Esophagus muscularis mucosa (tissue), 4 donors: Measurements from ENCODE around the gene FGF10. TPM values are rescaled to one million over a fixed set of nuclear protein-coding genes. Genes with fewer than 3 reads are reported as not detected.

Experiments
- DNase-seq: peaks from one replicate; pipeline ENCODE4 v3.0.0-alpha.2; 2017; ENCODE audit errors: extremely low spot score
- H3K27ac ChIP-seq, 4 donors: fragments of 200-600 bp; sonication (generic); replicated peaks in 1 of 4; 1 replicate in 3 of 4; 2 replicates in 1 of 4; pipeline ENCODE4 v1.5.1; 2016 to 2019; ENCODE audit warnings: mild to moderate bottlenecking in 1 of 4
- H3K27me3 ChIP-seq, 4 donors: fragments of 200-600 bp; sonication (generic); one replicate each; pipeline versions ENCODE4 v1.5.1 to v1.6.0; 2016 to 2019
- H3K36me3 ChIP-seq, 4 donors: fragments of 200-600 bp; sonication (generic); one replicate each; pipeline ENCODE4 v1.5.1; 2016 to 2019
- H3K4me1 ChIP-seq, 4 donors: fragments of 200-600 bp; sonication (generic); one replicate each; pipeline ENCODE4 v1.5.1; 2016 to 2019
- H3K4me3 ChIP-seq, 4 donors: fragments of 200-600 bp; sonication (generic); 1 replicate in 2 of 4; 2 replicates in 2 of 4; pipeline ENCODE4 v1.5.1; 2016 to 2019; ENCODE audit warnings: mild to moderate bottlenecking in 4 of 4, moderate library complexity in 1 of 4
- H3K9me3 ChIP-seq, 4 donors: fragments of 200-600 bp; sonication (generic); 1 replicate in 3 of 4; 2 replicates in 1 of 4; pipeline ENCODE4 v1.5.1; 2016 to 2019
- CTCF ChIP-seq, 3 experiments: fragments of 200-600 bp in 2 of 3; fragments of 450-650 bp in 1 of 3; sonication (generic) in 2 of 3; IDR thresholded peaks; one replicate each; pipeline ENCODE4 v1.5.1; 2017 to 2019; ENCODE audit warnings: antibody characterized with exemption in 3 of 3, mild to moderate bottlenecking in 2 of 3, moderate library complexity in 1 of 3
- EP300 ChIP-seq: sonication (generic); formaldehyde crosslinking; IDR thresholded peaks from one replicate; pipeline ENCODE4 v1.6.1; 2017; ENCODE audit warnings: antibody characterized with exemption
- POLR2A ChIP-seq: fragments of 450-650 bp; IDR thresholded peaks from one replicate; pipeline ENCODE4 v1.6.1; 2017; ENCODE audit warnings: antibody characterized with exemption, moderate library complexity, mild to moderate bottlenecking, low read depth
- POLR2AphosphoS5 ChIP-seq, 2 donors: sonication (generic); formaldehyde crosslinking; IDR thresholded peaks; one replicate each; pipeline ENCODE4 v1.6.1; 2017; ENCODE audit warnings: antibody characterized with exemption in 2 of 2
- WGBS: methylation state at CpG from one replicate; pipeline ENCODE4 v1.1.5; 2018; 5-methylcytosine and 5-hydroxymethylcytosine counted together
- intact Hi-C: fragments of 100-400 bp; cut with DNase I; formaldehyde crosslinking; loops from one replicate; pipeline ENCODE4 v1.15.1; 2023
- total RNA-seq, 4 donors: library from RNA; depleted of rRNA; stranded (reverse); fragments of >200 nt; gene quantifications; one replicate each; pipeline versions ENCODE4 v1.1.0 to v1.2.1, GENCODE V29; 2016

FGF10 gene
- total RNA-seq, 4 donors from 2014 or later, result 3.7 to 10.4 (median 5.0) TPM

- Histone ChIP-seq H3K9me3 (no peaks in the 10 kb centered on the region), H3K36me3 (no peaks in the 10 kb centered on the region), H3K27ac (no peak overlapping the region), H3K27me3 (no peaks in the 10 kb centered on the region), H3K4me3 (no peak overlapping the region), H3K4me1 (peaks cover 0 to 12% (median 3%) of the 10 kb centered on the region in 4 donors)
- DNase-seq, result no peak
- TF ChIP-seq POLR2AphosphoS5 (IDR thresholded peaks at IDR 0.05), result no peak
- no peak for TF ChIP-seq EP300
- TF ChIP-seq CTCF (IDR thresholded peaks at IDR 0.05), result no peak
- TF ChIP-seq POLR2A, result no peak
- intact Hi-C loops, result no loop called here
These were observed 28.3 kb downstream of the FGF10 start for GRCh38 chr5:44360919-44361318.

GRCh38 chr5:44358421-44358820 lies 30.8 kb downstream of the FGF10 start:
- Histone ChIP-seq H3K36me3 (no peaks in the 10 kb centered on the region), H3K27me3 (no peaks in the 10 kb centered on the region), H3K4me3 (no peak overlapping the region), H3K4me1 (peaks cover 0 to 18% (median 3%) of the 10 kb centered on the region in 4 donors), H3K9me3 (no peaks in the 10 kb centered on the region), H3K27ac (no peak overlapping the region)
- no peak for DNase-seq
- intact Hi-C loops, result no loop called here
- 74% methylated on average over 2 of the region's 2 CpGs for WGBS
- TF ChIP-seq POLR2A, result no peak
- TF ChIP-seq POLR2AphosphoS5 (IDR thresholded peaks at IDR 0.05), result no peak
- no peak for TF ChIP-seq EP300
- TF ChIP-seq CTCF (IDR thresholded peaks at IDR 0.05), result no peak

- no peak for TF ChIP-seq EP300
- no peak for TF ChIP-seq CTCF (IDR thresholded peaks at IDR 0.05)
- TF ChIP-seq POLR2A, result no peak
- TF ChIP-seq POLR2AphosphoS5 (IDR thresholded peaks at IDR 0.05), result no peak
- peaks cover 0 to 18% (median 3%) of the 10 kb centered on the region in 4 donors for H3K4me1 ChIP-seq
- intact Hi-C loops, result no loop called here
- no peak for DNase-seq
- H3K27ac ChIP-seq, result peak overlapping the region in 1 of 4 donors; percentile 37
- no peaks in the 10 kb centered on the region for H3K36me3 ChIP-seq
- 23% methylated on average over 1 of the region's 1 CpG for WGBS
- H3K27me3 ChIP-seq, result no peaks in the 10 kb centered on the region
- no peak overlapping the region for H3K4me3 ChIP-seq
- H3K9me3 ChIP-seq, result no peaks in the 10 kb centered on the region
These were observed 33.0 kb downstream of the FGF10 start for GRCh38 chr5:44356231-44356630.

GRCh38 chr5:44345871-44346270 lies 43.3 kb downstream of the FGF10 start:
- H3K4me3 ChIP-seq, result no peak overlapping the region
- no peak overlapping the region for H3K27ac ChIP-seq
- H3K27me3 ChIP-seq, result no peaks in the 10 kb centered on the region
- intact Hi-C loops, result no loop called here
- TF ChIP-seq CTCF (IDR thresholded peaks at IDR 0.05) (no peak), POLR2A (no peak), EP300 (no peak), POLR2AphosphoS5 (IDR thresholded peaks at IDR 0.05) (no peak)
- H3K36me3 ChIP-seq, result no peaks in the 10 kb centered on the region
- 82% methylated on average over 2 of the region's 2 CpGs for WGBS
- no peak for DNase-seq
- no peaks in the 10 kb centered on the region for H3K9me3 ChIP-seq
- H3K4me1 ChIP-seq, result no peaks in the 10 kb centered on the region

- no peak overlapping the region for H3K27ac ChIP-seq
- intact Hi-C loops, result no loop called here
- H3K4me1 ChIP-seq, result peaks cover 0 to 2% (median 0%) of the 10 kb centered on the region in 4 donors
- H3K4me3 ChIP-seq, result no peak overlapping the region
- H3K9me3 ChIP-seq, result no peaks in the 10 kb centered on the region
- H3K27me3 ChIP-seq, result no peaks in the 10 kb centered on the region
- no peaks in the 10 kb centered on the region for H3K36me3 ChIP-seq
- no peak for DNase-seq
- no peak for TF ChIP-seq POLR2AphosphoS5 (IDR thresholded peaks at IDR 0.05)
- no peak for TF ChIP-seq POLR2A
- TF ChIP-seq EP300, result no peak
- TF ChIP-seq CTCF (IDR thresholded peaks at IDR 0.05), result no peak
- 79% methylated on average over 2 of the region's 2 CpGs for WGBS
These were observed 52.5 kb downstream of the FGF10 start for GRCh38 chr5:44336708-44337107.
